ENCODE measurements around the gene ADGRG7.
"Not testable (repeated sequence)": the region's sequence is repeated elsewhere in the genome, so short reads cannot be mapped to it uniquely, and the experiment has no call there.

- TF ChIP-seq CTCF (conservative IDR thresholded peaks at IDR 0.05; ENCODE audit: low read depth, low read length); EZH2 (IDR thresholded peaks at IDR 0.05; ENCODE audit: low read length, unreplicated experiment): not testable (repeated sequence)
These were observed 61.6 kb downstream of the ADGRG7 start for GRCh38 chr3:100670995-100671394.

All from PC-3 (cell line).